Measurements from ENCODE around the gene EIF4G3.

The EIF4G3 gene

GRCh38 chr1:20849100-20849499 is 327.6 kb downstream of the EIF4G3 start:
- Histone ChIP-seq H3K79me2 (ENCODE audit: low read length) (no peaks in the 10 kb centered on the region), H3K4me1 (ENCODE audit: low read length) (no peaks in the 10 kb centered on the region), H3K27me3 (replicated peaks; ENCODE audit: insufficient read depth, low read length) (no peaks in the 10 kb centered on the region), H3K9me2 (replicated peaks; ENCODE audit: insufficient read depth, low read length) (no peaks in the 10 kb centered on the region), H3F3A (ENCODE audit: insufficient read depth, low read length) (no peaks in the 10 kb centered on the region), H4K20me1 (ENCODE audit: insufficient read depth, low read length) (no peaks in the 10 kb centered on the region), H3K4me3 (ENCODE audit: low read length) (no peak overlapping the region), H3K9me3 (replicated peaks; ENCODE audit: insufficient read depth, low read length) (no peaks in the 10 kb centered on the region), H3K9ac (ENCODE audit: low read length) (no peak overlapping the region), H3K36me3 (replicated peaks; ENCODE audit: insufficient read depth, low read length) (no peaks in the 10 kb centered on the region), H2AFZ (ENCODE audit: low read length) (no peak overlapping the region), H3K27ac (ENCODE audit: low read length) (no peak overlapping the region), H3K4me2 (ENCODE audit: low read depth, low read length) (no peak overlapping the region)
- no peak for TF ChIP-seq CTCF (IDR thresholded peaks at IDR 0.05; ENCODE audit: low read length)
- no peak for TF ChIP-seq EZH2phosphoT487 (IDR thresholded peaks at IDR 0.05; ENCODE audit: low read length)
- no peak for TF ChIP-seq EZH2 (optimal IDR thresholded peaks at IDR 0.05; ENCODE audit: low read depth, low read length)
- DNase-seq, result no peak

- Histone ChIP-seq H3K27ac (ENCODE audit: low read length) (no peak overlapping the region), H3K9me2 (replicated peaks; ENCODE audit: insufficient read depth, low read length) (no peaks in the 10 kb centered on the region), H3K4me2 (ENCODE audit: low read depth, low read length) (no peak overlapping the region), H3K27me3 (replicated peaks; ENCODE audit: insufficient read depth, low read length) (no peaks in the 10 kb centered on the region), H4K20me1 (ENCODE audit: insufficient read depth, low read length) (no peaks in the 10 kb centered on the region), H3K4me3 (ENCODE audit: low read length) (no peak overlapping the region), H3K9ac (ENCODE audit: low read length) (no peak overlapping the region), H3K79me2 (ENCODE audit: low read length) (no peaks in the 10 kb centered on the region), H3F3A (ENCODE audit: insufficient read depth, low read length) (no peaks in the 10 kb centered on the region), H3K4me1 (ENCODE audit: low read length) (no peaks in the 10 kb centered on the region), H3K36me3 (replicated peaks; ENCODE audit: insufficient read depth, low read length) (no peaks in the 10 kb centered on the region), H3K9me3 (replicated peaks; ENCODE audit: insufficient read depth, low read length) (no peaks in the 10 kb centered on the region), H2AFZ (ENCODE audit: low read length) (no peak overlapping the region)
- DNase-seq, result no peak
- TF ChIP-seq CTCF (IDR thresholded peaks at IDR 0.05; ENCODE audit: low read length) (no peak), EZH2phosphoT487 (IDR thresholded peaks at IDR 0.05; ENCODE audit: low read length) (no peak), EZH2 (optimal IDR thresholded peaks at IDR 0.05; ENCODE audit: low read depth, low read length) (no peak)
Observed at GRCh38 chr1:20848162-20848561, 328.5 kb downstream of the EIF4G3 start.

- no peak overlapping the region for H3K27ac ChIP-seq (ENCODE audit: low read length)
- no peak overlapping the region for H3K4me3 ChIP-seq (ENCODE audit: low read length)
- no peaks in the 10 kb centered on the region for H4K20me1 ChIP-seq (ENCODE audit: insufficient read depth, low read length)
- TF ChIP-seq EZH2phosphoT487 (IDR thresholded peaks at IDR 0.05; ENCODE audit: low read length), result no peak
- TF ChIP-seq CTCF (IDR thresholded peaks at IDR 0.05; ENCODE audit: low read length), result no peak
- TF ChIP-seq EZH2 (optimal IDR thresholded peaks at IDR 0.05; ENCODE audit: low read depth, low read length), result no peak
- H3K79me2 ChIP-seq (ENCODE audit: low read length), result no peaks in the 10 kb centered on the region
- H3K4me2 ChIP-seq (ENCODE audit: low read depth, low read length), result no peak overlapping the region
- no peaks in the 10 kb centered on the region for H3K9me3 ChIP-seq (replicated peaks; ENCODE audit: insufficient read depth, low read length)
- H3F3A ChIP-seq (ENCODE audit: insufficient read depth, low read length), result no peaks in the 10 kb centered on the region
- no peak overlapping the region for H3K9ac ChIP-seq (ENCODE audit: low read length)
- no peaks in the 10 kb centered on the region for H3K4me1 ChIP-seq (ENCODE audit: low read length)
- H2AFZ ChIP-seq (ENCODE audit: low read length), result no peak overlapping the region
- H3K36me3 ChIP-seq (replicated peaks; ENCODE audit: insufficient read depth, low read length), result no peaks in the 10 kb centered on the region
- no peaks in the 10 kb centered on the region for H3K9me2 ChIP-seq (replicated peaks; ENCODE audit: insufficient read depth, low read length)
- DNase-seq, result no peak
- no peaks in the 10 kb centered on the region for H3K27me3 ChIP-seq (replicated peaks; ENCODE audit: insufficient read depth, low read length)
Observed at GRCh38 chr1:20847611-20848080, 329.1 kb downstream of the EIF4G3 start.
